Measurements from ENCODE around the gene ANXA10. TPM values are rescaled to one million over a fixed set of nuclear protein-coding genes. Genes with fewer than 3 reads are reported as not detected.
"Not testable (repeated sequence)": the region's sequence is repeated elsewhere in the genome, so short reads cannot be mapped to it uniquely, and the experiment has no call there.

ANXA10 gene
- total and polyA plus RNA-seq, 4 experiments from 2014 or later: not detected

DNA sequence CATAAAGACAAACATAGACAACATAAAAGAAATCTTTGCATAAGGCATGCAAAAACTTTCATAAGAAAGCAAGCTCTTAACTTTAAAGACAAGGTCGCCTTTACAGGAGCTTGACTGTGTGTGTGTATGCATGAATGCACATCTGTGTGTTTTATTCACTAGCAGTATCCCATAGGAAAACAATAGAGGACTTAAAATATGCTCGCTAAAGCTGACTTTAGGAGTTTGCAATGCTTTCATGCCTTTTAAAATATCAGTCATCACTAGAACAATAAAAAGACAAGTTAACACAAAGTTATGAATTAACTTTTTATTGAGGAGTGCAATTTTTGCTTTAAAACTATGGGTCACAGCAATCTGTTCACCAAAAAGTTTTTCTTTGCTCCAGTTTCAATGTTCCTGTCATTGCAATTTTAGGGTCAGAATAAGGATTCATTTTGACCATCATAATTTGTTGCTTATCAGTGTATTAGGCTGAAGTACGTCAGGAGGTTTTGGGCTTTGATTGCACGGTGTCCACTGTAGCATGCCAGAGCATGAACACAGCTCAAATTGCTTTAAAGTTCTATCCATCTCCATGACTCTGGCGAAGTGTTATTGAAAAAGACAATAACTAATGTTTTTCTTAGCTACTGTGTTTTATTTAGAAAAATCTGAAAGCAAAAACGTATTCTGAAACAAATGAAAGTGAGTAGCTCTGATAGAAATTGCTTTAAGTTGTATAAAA is 36.9 kb downstream of the ANXA10 start:
- H3K27me3 Mint-ChIP-seq: no peaks in the 10 kb centered on the region
- Histone ChIP-seq H3K9me3 (ENCODE audit: control insufficient read depth in 1 of 2, low read length in 2 of 2) (no peaks in the 10 kb centered on the region), H3K27ac (ENCODE audit: low read depth, low read length) (no peak overlapping the region), H3K27me3 (ENCODE audit: insufficient read depth, low read length) (no peaks in the 10 kb centered on the region), H3K36me3 (ENCODE audit: insufficient read depth, low read length) (no peaks in the 10 kb centered on the region), H3K4me1 (ENCODE audit: insufficient read depth, low read length) (no peaks in the 10 kb centered on the region), H3K4me3 (ENCODE audit: low read length in 2 of 2) (no peak overlapping the region)
- no peaks in the 10 kb centered on the region for H3K4me1 Mint-ChIP-seq
- ChIA-PET POLR2A (ENCODE audit: partially characterized antibody) (no interaction called here), CTCF (ENCODE audit: partially characterized antibody) (interaction anchor here (0.5 to 2.2 kb wide), 2 partner anchors 25 to 909 kb away, joined by 4 to 6 read pairs; no protein-coding TSS in a partner anchor)
- peaks cover 0 to 2% (median 0%) of the 10 kb centered on the region in 8 donors for H3K9me3 Mint-ChIP-seq
- H3K4me3 Mint-ChIP-seq: no peak overlapping the region
- DNase-seq: no peak
- intact Hi-C loops (cut with micrococcal nuclease): no loop called here
- H3K27ac Mint-ChIP-seq: no peak overlapping the region
- no peaks in the 10 kb centered on the region for H3K36me3 Mint-ChIP-seq

DNA sequence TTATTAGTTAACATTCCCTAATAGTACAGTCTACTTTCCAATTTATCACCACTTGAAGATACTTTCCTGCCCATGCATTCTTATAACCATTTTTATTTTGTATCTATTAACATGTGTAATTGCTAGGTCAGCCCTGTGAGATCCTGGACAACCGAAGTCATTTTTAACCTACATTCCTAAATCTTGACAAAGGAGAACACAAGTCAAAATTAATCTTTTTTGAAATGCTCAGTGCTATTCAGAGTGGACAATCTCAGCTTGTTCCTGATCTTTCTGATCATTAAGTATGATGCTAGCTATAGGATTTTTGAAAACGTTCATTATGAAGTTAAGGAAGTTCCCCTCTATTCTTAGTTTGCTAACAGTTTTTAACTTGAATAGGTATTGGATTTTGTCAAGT is 37.5 kb downstream of the ANXA10 start:
- no peaks in the 10 kb centered on the region for H3K4me1 Mint-ChIP-seq

DNA sequence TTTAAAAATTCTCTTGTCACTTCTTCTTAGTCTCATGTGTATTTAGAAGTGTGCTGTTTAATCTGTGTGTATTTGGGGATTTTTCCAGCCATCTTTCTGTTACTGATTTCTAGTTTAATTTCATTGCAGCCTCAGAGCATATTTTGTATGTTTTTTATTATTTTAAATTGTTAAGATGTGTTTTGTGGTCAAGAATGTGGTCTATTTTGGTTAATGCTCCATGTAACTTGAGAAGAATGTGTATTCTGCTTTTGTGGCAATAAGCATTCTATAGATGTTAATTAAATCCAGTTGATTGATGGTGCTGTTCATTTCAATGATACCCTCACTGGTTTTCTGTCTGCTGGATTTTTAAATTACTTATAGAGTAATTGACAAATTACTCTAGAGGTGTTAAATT is 38.9 kb downstream of the ANXA10 start:
- no peak for DNase-seq
- CTCF ChIA-PET (ENCODE audit: partially characterized antibody): no interaction called here
- no peak overlapping the region for H3K4me3 ChIP-seq (ENCODE audit: low read length in 2 of 2)
- Mint-ChIP-seq H3K36me3 (no peaks in the 10 kb centered on the region), H3K4me1 (no peaks in the 10 kb centered on the region), H3K4me3 (no peak overlapping the region), H3K27ac (no peak overlapping the region), H3K9me3 (no peaks in the 10 kb centered on the region), H3K27me3 (no peaks in the 10 kb centered on the region)
- intact Hi-C loops (cut with micrococcal nuclease): no loop called here
- H3K36me3 ChIP-seq (ENCODE audit: insufficient read depth, low read length): no peaks in the 10 kb centered on the region
- H3K27ac ChIP-seq (ENCODE audit: low read depth, low read length): no peak overlapping the region
- no peaks in the 10 kb centered on the region for H3K27me3 ChIP-seq (ENCODE audit: insufficient read depth, low read length)
- H3K4me1 ChIP-seq (ENCODE audit: insufficient read depth, low read length): no peaks in the 10 kb centered on the region
- POLR2A ChIA-PET (ENCODE audit: partially characterized antibody): no interaction called here
- no peaks in the 10 kb centered on the region for H3K9me3 ChIP-seq (ENCODE audit: control insufficient read depth in 1 of 2, low read length in 2 of 2)

More for the DNA sequence above, 37.5 kb downstream of the ANXA10 start:
- H3K27me3 ChIP-seq (ENCODE audit: insufficient read depth, low read length): no peaks in the 10 kb centered on the region
- H3K9me3 Mint-ChIP-seq: no peaks in the 10 kb centered on the region
- H3K27me3 Mint-ChIP-seq: no peaks in the 10 kb centered on the region
- DNase-seq: no peak
- H3K9me3 ChIP-seq (ENCODE audit: control insufficient read depth in 1 of 2, low read length in 2 of 2): no peaks in the 10 kb centered on the region
- ChIA-PET CTCF (ENCODE audit: partially characterized antibody) (interaction anchor here (0.5 to 2.2 kb wide), 2 partner anchors 24 to 908 kb away, joined by 4 to 6 read pairs; no protein-coding TSS in a partner anchor), POLR2A (ENCODE audit: partially characterized antibody) (no interaction called here)
- no peak overlapping the region for H3K4me3 ChIP-seq (ENCODE audit: low read length in 2 of 2)
- no peaks in the 10 kb centered on the region for H3K4me1 ChIP-seq (ENCODE audit: insufficient read depth, low read length)
- H3K36me3 Mint-ChIP-seq: no peaks in the 10 kb centered on the region
- H3K36me3 ChIP-seq (ENCODE audit: insufficient read depth, low read length): no peaks in the 10 kb centered on the region
- no peak overlapping the region for H3K27ac ChIP-seq (ENCODE audit: low read depth, low read length)
- no peak overlapping the region for H3K4me3 Mint-ChIP-seq
- H3K27ac Mint-ChIP-seq: no peak overlapping the region
- intact Hi-C loops (cut with micrococcal nuclease): no loop called here

DNA sequence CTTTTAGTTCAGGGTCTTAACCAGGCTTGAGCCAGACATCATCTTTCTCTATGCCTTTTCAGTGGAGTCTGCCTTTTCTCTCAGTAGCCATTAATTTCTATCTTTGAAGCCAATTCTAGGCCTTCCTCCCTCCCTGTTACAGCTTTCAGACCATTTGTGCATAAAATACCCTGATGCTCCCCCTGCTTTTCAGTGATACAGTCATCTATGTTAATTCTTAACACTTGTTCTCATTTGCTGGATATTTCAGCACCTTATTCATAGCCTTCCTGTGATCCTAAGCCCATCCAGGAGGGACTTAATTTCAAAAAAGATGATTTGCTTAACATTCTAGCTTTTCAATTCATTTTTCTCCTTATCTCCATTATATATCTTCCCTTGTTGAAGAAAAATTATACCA is 42.3 kb downstream of the ANXA10 start:
- no peaks in the 10 kb centered on the region for H3K9me3 Mint-ChIP-seq
- H3K4me3 Mint-ChIP-seq: no peak overlapping the region
- H3K27me3 Mint-ChIP-seq: peaks cover 0 to 2% of the 10 kb centered on the region in 2 donors
- no peak for DNase-seq
- H3K4me1 ChIP-seq (ENCODE audit: insufficient read depth, low read length): no peaks in the 10 kb centered on the region
- intact Hi-C loops (cut with micrococcal nuclease): no loop called here
- H3K27ac ChIP-seq (ENCODE audit: low read depth, low read length): no peak overlapping the region
- CTCF ChIA-PET (ENCODE audit: partially characterized antibody): no interaction called here
- H3K9me3 ChIP-seq (ENCODE audit: control insufficient read depth in 1 of 2, low read length in 2 of 2): no peaks in the 10 kb centered on the region
- no peaks in the 10 kb centered on the region for H3K36me3 Mint-ChIP-seq
- no peaks in the 10 kb centered on the region for H3K27me3 ChIP-seq (ENCODE audit: insufficient read depth, low read length)
- H3K4me3 ChIP-seq (ENCODE audit: low read length in 2 of 2): no peak overlapping the region
- no peaks in the 10 kb centered on the region for H3K4me1 Mint-ChIP-seq
- no peaks in the 10 kb centered on the region for H3K36me3 ChIP-seq (ENCODE audit: insufficient read depth, low read length)
- H3K27ac Mint-ChIP-seq: no peak overlapping the region
- POLR2A ChIA-PET (ENCODE audit: partially characterized antibody): no interaction called here

DNA sequence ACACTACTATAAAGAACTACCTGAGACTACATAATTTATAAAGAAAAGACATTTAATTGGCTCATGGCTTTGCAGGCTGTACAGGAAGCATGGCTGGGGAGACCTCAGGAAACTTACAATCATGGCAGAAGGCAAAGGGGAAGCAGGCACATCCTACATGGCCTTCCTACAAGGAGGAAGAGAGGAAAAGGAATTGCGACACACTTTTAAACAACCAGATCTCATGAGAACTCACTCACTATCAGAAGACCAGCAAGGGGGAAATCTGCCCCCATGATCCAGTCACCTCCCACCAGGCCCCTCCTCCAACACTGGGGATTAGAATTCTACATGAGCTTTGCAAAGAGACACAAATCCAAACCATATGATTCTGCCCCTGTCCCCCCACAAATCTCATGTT is 43.5 kb downstream of the ANXA10 start:
- H3K4me1 Mint-ChIP-seq; H3K27ac Mint-ChIP-seq; H3K4me1 ChIP-seq (ENCODE audit: insufficient read depth, low read length); H3K27me3 ChIP-seq (ENCODE audit: insufficient read depth, low read length); H3K36me3 Mint-ChIP-seq; H3K36me3 ChIP-seq (ENCODE audit: insufficient read depth, low read length); H3K9me3 Mint-ChIP-seq; H3K9me3 ChIP-seq (ENCODE audit: control insufficient read depth in 1 of 2, low read length in 2 of 2); CTCF ChIA-PET (ENCODE audit: partially characterized antibody); DNase-seq; H3K27me3 Mint-ChIP-seq; H3K4me3 ChIP-seq (ENCODE audit: low read length in 2 of 2); POLR2A ChIA-PET (ENCODE audit: partially characterized antibody); intact Hi-C loops (cut with micrococcal nuclease); H3K4me3 Mint-ChIP-seq; H3K27ac ChIP-seq (ENCODE audit: low read depth, low read length): not testable (repeated sequence)

DNA sequence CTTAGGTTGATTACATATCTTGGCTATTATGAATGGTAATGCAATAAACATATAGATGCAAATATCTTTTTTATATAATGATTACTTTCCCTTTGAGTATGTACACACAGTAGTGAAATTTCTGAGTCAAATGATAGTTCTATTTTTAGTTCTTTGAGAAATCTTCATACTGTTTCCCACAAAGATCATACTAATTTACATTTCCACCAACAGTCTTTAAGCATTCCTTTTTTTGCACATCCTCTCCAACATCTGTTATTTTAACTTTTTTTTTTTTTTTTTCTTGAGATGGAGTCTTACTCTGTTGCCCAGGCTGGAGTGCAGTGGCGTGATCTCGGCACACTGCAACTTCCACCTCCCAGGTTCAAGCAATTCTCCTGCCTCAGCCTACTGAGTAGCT is 45.4 kb downstream of the ANXA10 start:
- H3K36me3 Mint-ChIP-seq; H3K27me3 ChIP-seq (ENCODE audit: insufficient read depth, low read length); H3K27ac Mint-ChIP-seq; H3K27me3 Mint-ChIP-seq; H3K36me3 ChIP-seq (ENCODE audit: insufficient read depth, low read length); H3K9me3 Mint-ChIP-seq; intact Hi-C loops (cut with micrococcal nuclease); H3K4me1 Mint-ChIP-seq; H3K4me1 ChIP-seq (ENCODE audit: insufficient read depth, low read length); DNase-seq; H3K4me3 ChIP-seq (ENCODE audit: low read length in 2 of 2); H3K9me3 ChIP-seq (ENCODE audit: control insufficient read depth in 1 of 2, low read length in 2 of 2); POLR2A ChIA-PET (ENCODE audit: partially characterized antibody); H3K27ac ChIP-seq (ENCODE audit: low read depth, low read length); H3K4me3 Mint-ChIP-seq; CTCF ChIA-PET (ENCODE audit: partially characterized antibody): not testable (repeated sequence)

DNA sequence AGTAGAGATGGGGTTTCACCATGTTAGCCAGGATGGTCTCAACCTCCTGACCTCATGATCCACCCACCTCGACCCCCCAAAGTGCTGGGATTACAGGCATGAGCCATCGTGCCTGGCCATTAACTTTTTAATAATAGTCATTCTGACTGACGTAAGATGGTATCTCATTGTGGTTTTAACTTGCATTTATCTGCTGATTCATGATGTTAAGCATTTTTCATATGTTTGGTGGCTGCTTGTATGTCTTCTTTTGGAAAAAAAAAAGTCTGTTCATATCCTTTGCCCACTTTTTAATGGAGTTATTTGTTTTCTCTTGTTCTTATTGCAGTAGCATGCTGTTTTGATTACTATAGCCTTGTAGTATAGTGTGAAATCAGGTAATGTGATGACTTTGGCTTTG is 45.8 kb downstream of the ANXA10 start:
- Histone ChIP-seq H3K36me3 (ENCODE audit: insufficient read depth, low read length) (no peaks in the 10 kb centered on the region), H3K9me3 (ENCODE audit: control insufficient read depth in 1 of 2, low read length in 2 of 2) (no peaks in the 10 kb centered on the region), H3K4me3 (ENCODE audit: low read length in 2 of 2) (no peak overlapping the region), H3K4me1 (ENCODE audit: insufficient read depth, low read length) (no peaks in the 10 kb centered on the region), H3K27me3 (ENCODE audit: insufficient read depth, low read length) (no peaks in the 10 kb centered on the region), H3K27ac (ENCODE audit: low read depth, low read length) (no peak overlapping the region)
- POLR2A ChIA-PET (ENCODE audit: partially characterized antibody): no interaction called here
- H3K27me3 Mint-ChIP-seq: peaks cover 0 to 10% of the 10 kb centered on the region in 2 donors
- DNase-seq: no peak
- intact Hi-C loops (cut with micrococcal nuclease): no loop called here
- H3K9me3 Mint-ChIP-seq: no peaks in the 10 kb centered on the region
- H3K4me1 Mint-ChIP-seq: no peaks in the 10 kb centered on the region
- CTCF ChIA-PET (ENCODE audit: partially characterized antibody): no interaction called here
- no peak overlapping the region for H3K4me3 Mint-ChIP-seq
- no peak overlapping the region for H3K27ac Mint-ChIP-seq
- no peaks in the 10 kb centered on the region for H3K36me3 Mint-ChIP-seq

DNA sequence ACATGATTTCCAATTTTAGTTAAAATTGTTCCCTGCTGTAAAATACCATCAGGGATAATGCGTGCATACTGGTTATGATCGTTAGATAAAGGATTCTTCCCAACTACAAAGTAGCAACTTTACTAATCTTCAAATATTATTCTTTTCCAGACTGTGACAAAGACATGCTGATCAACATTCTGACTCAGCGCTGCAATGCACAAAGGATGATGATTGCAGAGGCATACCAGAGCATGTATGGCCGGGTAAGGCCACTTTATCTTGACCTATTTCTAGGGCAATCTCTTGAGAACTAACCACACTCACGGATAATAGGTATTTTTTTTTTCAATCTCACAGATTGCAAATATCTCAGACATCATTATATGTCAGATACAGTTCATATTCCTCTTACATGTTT is 47.0 kb downstream of the ANXA10 start:
- POLR2A ChIA-PET (ENCODE audit: partially characterized antibody): no interaction called here
- DNase-seq: no peak
- intact Hi-C loops (cut with micrococcal nuclease): no loop called here

More for the DNA sequence above, 47.0 kb downstream of the ANXA10 start:
- Mint-ChIP-seq H3K4me1 (no peaks in the 10 kb centered on the region), H3K27ac (no peak overlapping the region), H3K27me3 (peaks cover 0 to 10% of the 10 kb centered on the region in 2 donors), H3K36me3 (no peaks in the 10 kb centered on the region), H3K9me3 (no peaks in the 10 kb centered on the region), H3K4me3 (no peak overlapping the region)
- Histone ChIP-seq H3K36me3 (ENCODE audit: insufficient read depth, low read length) (no peaks in the 10 kb centered on the region), H3K9me3 (ENCODE audit: control insufficient read depth in 1 of 2, low read length in 2 of 2) (no peaks in the 10 kb centered on the region), H3K4me3 (ENCODE audit: low read length in 2 of 2) (no peak overlapping the region), H3K4me1 (ENCODE audit: insufficient read depth, low read length) (no peaks in the 10 kb centered on the region), H3K27ac (ENCODE audit: low read depth, low read length) (no peak overlapping the region), H3K27me3 (ENCODE audit: insufficient read depth, low read length) (no peaks in the 10 kb centered on the region)
- CTCF ChIA-PET (ENCODE audit: partially characterized antibody): interaction anchor here (0.9 kb wide), 1 partner anchor 15 kb away, joined by 5 read pairs; no protein-coding TSS in a partner anchor

All from CD4-positive, alpha-beta memory T cell (primary cell).